Neural cell (in vitro differentiated cells): ENCODE measurements around the gene CDKAL1.

Source experiments
- CTCF ChIP-seq: fragments of 450-650 bp; IDR thresholded peaks from 2 replicates; pipeline ENCODE4 v1.5.1; 2014; ENCODE audit warnings: antibody characterized with exemption, mild to moderate bottlenecking, moderate library complexity; ENCODE audit not compliant: poor library complexity, severe bottlenecking
- EP300 ChIP-seq: fragments of 450-650 bp; conservative IDR thresholded peaks from 2 replicates; pipeline ENCODE4 v1.6.1; 2014; ENCODE audit warnings: antibody characterized with exemption, mild to moderate bottlenecking, moderate library complexity; ENCODE audit not compliant: poor library complexity, severe bottlenecking
- RAD21 ChIP-seq: fragments of 450-650 bp; conservative IDR thresholded peaks from 2 replicates; pipeline ENCODE4 v1.6.1; 2014; ENCODE audit warnings: antibody characterized with exemption, mild to moderate bottlenecking, moderate library complexity
- SMC3 ChIP-seq: fragments of 450-650 bp; conservative IDR thresholded peaks from 2 replicates; pipeline ENCODE4 v1.6.1; 2014; ENCODE audit warnings: antibody characterized with exemption, mild to moderate bottlenecking, moderate library complexity; ENCODE audit not compliant: poor library complexity
- TAF1 ChIP-seq: IDR thresholded peaks from 2 replicates; pipeline ENCODE4 v1.6.1; 2012; ENCODE audit warnings: low read depth

GRCh38 chr6:20793174-20793573 lies 258.9 kb downstream of the CDKAL1 start:
- TF ChIP-seq CTCF: no peak
- peak; percentile 95 for TF ChIP-seq EP300
- no peak for TF ChIP-seq TAF1
- peak; percentile 12 for TF ChIP-seq SMC3
- no peak for TF ChIP-seq RAD21
